ENCODE measurements around the gene TTC16.

- TF ChIP-seq CTCF (IDR thresholded peaks at IDR 0.05) (no peak), EZH2 (IDR thresholded peaks at IDR 0.05) (no peak), EZH2phosphoT487 (IDR thresholded peaks at IDR 0.05) (no peak)
Observed at GRCh38 chr9:127761491-127761956, 45.6 kb downstream of the TTC16 start.
